GM10266 (cell line): ENCODE results near the gene ARFGAP3.

Source experiments
- DNase-seq: peaks from one replicate; pipeline ENCODE4 v3.0.0; 2012; ENCODE audit errors: extremely low spot score
- TF ChIP-seq, protein P1 (sequence below): IDR thresholded peaks from 2 replicates; pipeline ENCODE4 v1.5.1; 2012; ENCODE audit warnings: mild to moderate bottlenecking, low read depth; ENCODE audit not compliant: control insufficient read depth, insufficient read depth; ENCODE audit errors: missing control alignments

ARFGAP3 gene

DNA sequence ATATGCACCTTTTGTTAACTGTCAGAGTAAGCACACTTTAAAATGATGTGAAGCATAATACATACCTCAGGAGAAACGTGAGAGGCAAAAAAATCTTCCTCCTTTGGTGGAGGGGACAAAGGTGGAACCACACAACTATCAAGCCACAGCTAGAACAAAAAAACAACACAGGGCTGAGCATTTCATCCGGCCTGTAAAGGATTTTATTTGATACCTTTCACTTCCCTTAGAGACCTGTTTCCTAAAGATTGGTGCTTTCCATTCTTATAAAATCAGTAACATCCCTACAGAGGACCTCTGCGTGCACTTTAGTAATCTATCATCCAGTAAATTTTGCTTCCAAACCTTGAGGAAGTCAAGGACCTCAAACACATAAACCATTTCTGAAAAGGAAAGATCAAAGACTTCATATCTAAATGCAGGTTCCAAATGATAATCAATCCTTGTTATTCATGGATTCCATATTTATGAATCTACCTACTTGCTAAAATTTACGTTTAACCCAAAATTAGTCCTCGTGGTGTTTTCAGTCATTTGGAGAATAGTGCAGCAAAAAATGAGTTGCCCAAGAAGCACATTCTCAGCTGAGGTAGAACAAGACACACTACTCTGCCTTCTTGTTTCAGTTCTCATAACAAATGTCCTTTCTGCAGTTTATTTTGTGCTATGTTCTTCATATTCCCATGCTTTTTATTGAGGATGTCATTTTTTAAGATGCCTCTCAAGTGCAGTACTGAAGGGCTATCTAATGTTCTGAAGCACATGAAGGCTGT is 22.7 kb downstream of the ARFGAP3 start:
- no peak for DNase-seq

DNA sequence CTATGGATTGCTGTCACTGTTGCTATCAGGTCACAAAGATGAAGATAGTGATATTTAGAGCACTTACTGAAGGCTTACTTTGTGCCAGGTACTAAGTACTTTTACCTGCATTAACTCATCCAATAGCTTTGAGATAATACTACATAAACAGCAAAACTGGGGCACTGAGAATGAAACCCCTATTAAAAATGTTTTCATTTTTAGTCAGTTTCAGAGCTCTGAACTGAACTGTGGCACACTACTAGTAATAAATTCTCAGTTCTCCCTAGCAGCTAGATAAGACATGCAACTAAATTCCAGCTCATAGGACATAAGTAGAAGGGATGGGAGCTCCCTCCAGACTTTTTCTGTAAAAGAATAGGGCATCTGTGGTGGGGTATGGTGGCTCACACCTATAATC is 24.0 kb downstream of the ARFGAP3 start:
- DNase-seq = no peak
- TF ChIP-seq, protein P1, sequence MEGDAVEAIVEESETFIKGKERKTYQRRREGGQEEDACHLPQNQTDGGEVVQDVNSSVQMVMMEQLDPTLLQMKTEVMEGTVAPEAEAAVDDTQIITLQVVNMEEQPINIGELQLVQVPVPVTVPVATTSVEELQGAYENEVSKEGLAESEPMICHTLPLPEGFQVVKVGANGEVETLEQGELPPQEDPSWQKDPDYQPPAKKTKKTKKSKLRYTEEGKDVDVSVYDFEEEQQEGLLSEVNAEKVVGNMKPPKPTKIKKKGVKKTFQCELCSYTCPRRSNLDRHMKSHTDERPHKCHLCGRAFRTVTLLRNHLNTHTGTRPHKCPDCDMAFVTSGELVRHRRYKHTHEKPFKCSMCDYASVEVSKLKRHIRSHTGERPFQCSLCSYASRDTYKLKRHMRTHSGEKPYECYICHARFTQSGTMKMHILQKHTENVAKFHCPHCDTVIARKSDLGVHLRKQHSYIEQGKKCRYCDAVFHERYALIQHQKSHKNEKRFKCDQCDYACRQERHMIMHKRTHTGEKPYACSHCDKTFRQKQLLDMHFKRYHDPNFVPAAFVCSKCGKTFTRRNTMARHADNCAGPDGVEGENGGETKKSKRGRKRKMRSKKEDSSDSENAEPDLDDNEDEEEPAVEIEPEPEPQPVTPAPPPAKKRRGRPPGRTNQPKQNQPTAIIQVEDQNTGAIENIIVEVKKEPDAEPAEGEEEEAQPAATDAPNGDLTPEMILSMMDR = no peak

More for the DNA sequence above, 22.7 kb downstream of the ARFGAP3 start:
- TF ChIP-seq, protein P1 = no peak

DNA sequence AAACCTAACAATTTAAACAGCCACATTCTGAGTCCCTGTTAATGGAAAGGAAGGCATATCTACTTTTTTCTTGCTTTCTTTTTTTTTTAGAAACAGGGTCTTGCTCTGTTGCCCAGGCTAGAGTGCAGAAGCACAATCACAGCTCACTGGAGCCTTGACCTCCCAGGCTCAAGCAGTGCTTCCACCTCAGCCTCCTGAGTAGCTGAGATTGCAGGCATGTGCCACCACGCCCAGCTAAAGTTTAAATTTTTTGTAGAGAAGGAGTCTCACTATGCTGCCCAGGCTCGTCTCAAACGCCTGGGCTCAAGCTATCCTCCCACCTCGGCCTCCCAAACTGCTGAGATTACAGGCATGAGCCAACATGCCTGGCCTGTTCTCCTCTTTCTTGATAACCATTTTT is 25.4 kb downstream of the ARFGAP3 start:
- no peak for DNase-seq
- TF ChIP-seq, protein P1 = no peak

DNA sequence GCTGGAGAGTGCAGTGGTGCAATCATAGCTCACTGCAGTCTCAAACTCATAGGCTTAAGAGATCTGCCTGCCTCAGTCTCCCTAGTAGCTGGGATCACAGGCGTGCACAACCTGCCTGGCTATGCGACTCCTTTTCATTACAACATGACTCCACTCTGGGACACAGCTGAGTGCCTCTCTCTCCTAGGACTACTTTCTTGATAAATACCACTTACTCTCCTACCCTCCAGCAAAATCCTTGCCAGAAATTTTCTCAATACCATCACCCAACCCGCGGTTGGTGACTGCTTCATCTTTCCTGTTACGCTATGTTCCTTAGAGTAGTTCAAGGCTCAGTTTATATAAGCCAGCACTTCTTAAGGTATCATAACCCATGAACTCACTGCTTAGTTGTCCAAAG is 26.9 kb downstream of the ARFGAP3 start:
- TF ChIP-seq, protein P1 = no peak
- DNase-seq = no peak

DNA sequence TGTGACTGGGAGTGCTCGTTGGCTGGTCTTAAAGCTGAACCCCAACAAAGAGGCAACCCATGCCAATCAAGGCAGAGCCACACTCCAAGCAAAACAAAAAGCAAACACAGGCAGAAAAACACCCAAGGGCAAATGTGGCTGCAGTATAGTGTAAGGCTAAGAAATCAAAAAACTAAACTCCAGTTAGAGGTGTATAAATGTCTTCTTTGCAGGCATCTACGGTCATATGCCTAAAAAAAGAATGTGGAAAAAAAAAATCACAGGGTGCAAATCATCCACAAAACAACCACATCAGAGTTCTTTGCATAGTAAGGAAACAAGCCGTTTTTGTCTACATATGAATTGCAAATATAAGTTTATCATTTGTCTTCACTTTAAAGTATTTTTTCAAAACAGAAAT is 27.8 kb downstream of the ARFGAP3 start:
- TF ChIP-seq, protein P1 = no peak
- no peak for DNase-seq

DNA sequence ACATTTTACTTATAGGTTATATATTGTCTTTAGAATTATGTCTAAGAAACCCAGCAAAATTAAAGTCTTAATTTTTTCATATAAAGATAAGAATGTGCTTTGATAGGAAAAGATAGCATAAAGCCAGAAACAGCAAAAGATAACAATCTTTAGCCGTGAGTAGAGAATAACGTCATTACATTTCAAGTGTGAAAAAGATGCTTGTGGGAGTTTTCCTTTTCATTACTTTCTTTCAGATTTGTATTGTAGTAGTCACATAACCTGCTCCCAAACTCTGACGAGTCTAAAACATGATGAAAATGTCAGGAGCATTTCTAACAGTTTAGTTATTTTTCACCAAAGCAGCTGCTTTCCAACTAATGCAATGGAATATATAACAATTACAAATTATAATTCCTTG is 31.3 kb downstream of the ARFGAP3 start:
- TF ChIP-seq, protein P1 = no peak
- DNase-seq = no peak

DNA sequence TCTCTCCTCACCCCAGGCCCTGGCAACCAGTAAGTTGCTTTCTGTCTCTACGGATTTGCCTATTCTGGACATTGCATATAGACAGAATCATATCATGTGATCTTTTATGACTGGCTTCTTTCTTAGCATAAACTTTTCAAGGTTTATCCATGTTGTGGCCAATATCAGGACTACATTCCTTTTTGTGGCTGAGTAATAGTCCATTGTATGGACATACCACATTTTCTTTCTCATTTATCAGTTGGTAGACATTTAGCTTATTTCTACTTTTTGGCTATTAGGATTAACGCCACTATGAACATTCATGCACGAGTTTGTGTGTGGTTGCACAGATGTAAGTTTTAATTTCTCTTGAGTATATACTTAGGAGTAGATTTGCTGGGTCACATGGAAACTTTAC is 35.7 kb downstream of the ARFGAP3 start:
- no peak for DNase-seq
- TF ChIP-seq, protein P1 = no peak
